Mesenchymal stem cell (in vitro differentiated cells and primary cell): Measurements from ENCODE around the gene STK24.

ENCODE experiments used
- DNase-seq: peaks from one replicate; pipeline ENCODE4 v3.0.0-alpha.2; 2013
- H2AFZ ChIP-seq: one replicate; pipeline ENCODE4 v1.6.1; 2013; ENCODE audit warnings: low read depth, mild to moderate bottlenecking, control low read depth, inconsistent platforms, low read length, moderate library complexity
- H2AK5ac ChIP-seq: 2 replicates; pipeline ENCODE4 v1.6.1; 2013; ENCODE audit warnings: low read length, moderate library complexity, mild to moderate bottlenecking, inconsistent platforms; ENCODE audit not compliant: severe bottlenecking
- H2BK120ac ChIP-seq: one replicate; pipeline ENCODE4 v1.6.1; 2013; ENCODE audit warnings: low read depth, mild to moderate bottlenecking, inconsistent platforms, low read length, moderate library complexity
- H2BK12ac ChIP-seq, 2 experiments: one replicate each; pipeline ENCODE4 v1.6.1; 2013; ENCODE audit warnings: inconsistent platforms in 2 of 2, low read length in 2 of 2, mild to moderate bottlenecking in 2 of 2, moderate library complexity in 2 of 2, control low read depth in 1 of 2
- H2BK15ac ChIP-seq: one replicate; pipeline ENCODE4 v1.6.1; 2013; ENCODE audit warnings: mild to moderate bottlenecking, low read depth, inconsistent platforms; ENCODE audit not compliant: poor library complexity, severe bottlenecking
- H2BK5ac ChIP-seq: 2 replicates; pipeline ENCODE4 v1.6.1; 2013; ENCODE audit warnings: low read depth, mild to moderate bottlenecking, low read length, control low read depth, inconsistent platforms; ENCODE audit not compliant: poor library complexity, severe bottlenecking
- H3K14ac ChIP-seq, 2 experiments: one replicate each; pipeline ENCODE4 v1.6.1; 2013; ENCODE audit warnings: inconsistent platforms in 2 of 2, low read length in 2 of 2, control low read depth in 1 of 2, mild to moderate bottlenecking in 1 of 2, moderate library complexity in 1 of 2
- H3K18ac ChIP-seq, 2 experiments: one replicate each; pipeline ENCODE4 v1.6.1; 2013; ENCODE audit warnings: inconsistent platforms in 2 of 2, low read length in 2 of 2, control low read depth in 1 of 2, low read depth in 1 of 2, mild to moderate bottlenecking in 1 of 2
- H3K23ac ChIP-seq, 2 experiments: one replicate each; pipeline ENCODE4 v1.6.1; 2013; ENCODE audit warnings: inconsistent platforms in 2 of 2, low read length in 2 of 2, mild to moderate bottlenecking in 2 of 2, moderate library complexity in 2 of 2, control low read depth in 1 of 2
- H3K27ac ChIP-seq: 2 replicates; pipeline ENCODE4 v1.5.1; 2013; ENCODE audit warnings: mild to moderate bottlenecking, moderate library complexity, low read length, control low read depth, inconsistent platforms; ENCODE audit not compliant: poor library complexity, severe bottlenecking
- H3K27me3 ChIP-seq, 2 experiments: 2 replicates each; pipeline versions ENCODE4 v1.6.1 to v1.7.0; 2013; ENCODE audit warnings: low read length in 2 of 2, mild to moderate bottlenecking in 2 of 2, moderate library complexity in 2 of 2, control low read depth in 1 of 2, inconsistent platforms in 1 of 2; ENCODE audit not compliant: control insufficient read depth in 1 of 2, insufficient read depth in 1 of 2
- H3K36me3 ChIP-seq, 2 experiments: 2 replicates each; pipeline versions ENCODE4 v1.6.1 to v1.7.0; 2013; ENCODE audit warnings: low read length in 2 of 2, control low read depth in 1 of 2, inconsistent platforms in 1 of 2, low read depth in 1 of 2, mild to moderate bottlenecking in 1 of 2; ENCODE audit not compliant: insufficient read depth in 2 of 2, control insufficient read depth in 1 of 2
- H3K4ac ChIP-seq, 2 experiments: one replicate each; pipeline ENCODE4 v1.6.1; 2013; ENCODE audit warnings: inconsistent platforms in 2 of 2, low read length in 2 of 2, mild to moderate bottlenecking in 2 of 2, moderate library complexity in 2 of 2, control low read depth in 1 of 2, low read depth in 1 of 2
- H3K4me1 ChIP-seq: 2 replicates; pipeline ENCODE4 v1.6.1; 2013; ENCODE audit warnings: low read depth, low read length, control low read depth; ENCODE audit not compliant: control insufficient read depth, insufficient read depth
- H3K4me2 ChIP-seq: 2 replicates; pipeline ENCODE4 v1.6.1; 2013; ENCODE audit warnings: low read length, mild to moderate bottlenecking, inconsistent platforms; ENCODE audit not compliant: poor library complexity, severe bottlenecking
- H3K4me3 ChIP-seq, 2 experiments: 2 replicates each; pipeline versions ENCODE4 v1.5.1 to v1.7.0; 2013; ENCODE audit warnings: low read length in 2 of 2, mild to moderate bottlenecking in 2 of 2, control low read depth in 1 of 2, low read depth in 1 of 2; ENCODE audit not compliant: insufficient read depth in 1 of 2
- H3K79me1 ChIP-seq: replicated peaks from 2 replicates; pipeline ENCODE4 v1.6.1; 2013; ENCODE audit warnings: mild to moderate bottlenecking, control low read depth, low read length, inconsistent platforms; ENCODE audit not compliant: poor library complexity, severe bottlenecking
- H3K9ac ChIP-seq: 2 replicates; pipeline ENCODE4 v1.7.0; 2013; ENCODE audit warnings: mild to moderate bottlenecking, low read length, moderate library complexity
- H3K9me3 ChIP-seq: 2 replicates; pipeline ENCODE4 v1.7.0; 2013; ENCODE audit warnings: mild to moderate bottlenecking, low read length; ENCODE audit not compliant: control insufficient read depth
- H4K8ac ChIP-seq: one replicate; pipeline ENCODE4 v1.6.1; 2013; ENCODE audit warnings: inconsistent platforms, mild to moderate bottlenecking, low read length, moderate library complexity
- H4K91ac ChIP-seq: one replicate; pipeline ENCODE4 v1.6.1; 2013; ENCODE audit warnings: mild to moderate bottlenecking, low read length, inconsistent platforms
- WGBS: methylation state at CpG from one replicate; pipeline ENCODE4 v1.1.7; 2013; ENCODE audit warnings: mixed read lengths; 5-methylcytosine and 5-hydroxymethylcytosine counted together

STK24 gene

DNA sequence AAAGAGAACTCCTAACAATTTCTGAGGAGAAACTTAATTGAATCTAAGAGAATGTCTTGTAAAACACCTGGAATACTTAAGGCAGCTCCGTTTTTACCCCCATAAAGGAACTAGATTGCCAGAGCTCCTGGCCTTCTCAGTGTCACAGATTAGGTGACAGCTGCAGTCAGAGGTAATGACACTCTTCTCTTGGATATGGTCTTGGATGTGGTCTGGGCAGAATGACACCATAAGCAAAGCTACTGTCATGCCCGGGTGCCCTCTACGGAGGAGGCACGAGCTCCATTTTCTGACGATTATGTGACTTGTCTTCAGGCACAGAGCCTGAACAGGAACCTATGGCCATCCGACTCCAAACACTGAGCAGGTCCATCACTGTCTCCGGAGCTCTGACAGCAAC is 46.7 kb downstream of the STK24 start:
- Histone ChIP-seq H4K8ac (no peak overlapping the region), H3K27ac (no peak overlapping the region), H3K79me1 (peaks cover 56% of the 10 kb centered on the region), H3K4me2 (no peak overlapping the region), H2AK5ac (no peak overlapping the region), H2BK120ac (no peak overlapping the region), H3K4ac (no peak overlapping the region), H2BK5ac (no peak overlapping the region), H3K18ac (no peak overlapping the region), H2BK12ac (no peak overlapping the region), H3K23ac (no peak overlapping the region), H2BK15ac (no peak overlapping the region), H3K36me3 (peaks cover 0 to 10% of the 10 kb centered on the region in 2 experiments), H3K4me1 (peaks cover 15% of the 10 kb centered on the region), H3K27me3 (no peaks in the 10 kb centered on the region), H3K9ac (no peak overlapping the region), H3K14ac (no peak overlapping the region), H2AFZ (no peak overlapping the region), H3K9me3 (no peaks in the 10 kb centered on the region), H3K4me3 (no peak overlapping the region), H4K91ac (no peak overlapping the region)
- whole genome bisulfite sequencing: 95% methylated on average over 7 of the region's 7 CpGs
- no peak for DNase-seq

DNA sequence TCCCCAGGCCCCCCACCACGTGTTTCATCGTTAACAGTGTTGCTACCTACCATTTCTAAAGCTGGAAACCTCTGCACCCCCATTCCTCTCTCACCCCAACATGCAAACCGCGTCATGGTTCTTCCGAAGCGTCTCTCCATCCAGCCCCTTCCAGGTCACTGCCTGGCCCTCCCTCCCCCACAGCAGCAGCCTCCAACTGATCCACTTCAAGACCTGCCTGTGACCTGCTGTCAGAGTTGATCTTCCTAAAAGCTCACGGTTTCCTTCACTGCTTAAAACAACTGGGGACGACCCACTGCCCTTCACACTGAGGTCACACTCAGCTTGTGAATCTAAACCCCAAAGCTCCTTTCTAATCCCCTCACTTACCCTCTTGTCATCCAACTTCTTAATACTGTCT is 47.7 kb downstream of the STK24 start:
- Histone ChIP-seq H3K23ac (no peak overlapping the region), H2BK12ac (peak overlapping the region in 1 of 2 experiments; percentile 34), H3K4me3 (peak overlapping the region in 1 of 2 experiments; percentile 40), H3K14ac (peak overlapping the region in 1 of 2 experiments; percentile 51), H4K91ac (no peak overlapping the region), H3K27ac (no peak overlapping the region), H3K27me3 (no peaks in the 10 kb centered on the region), H3K4ac (no peak overlapping the region), H2BK15ac (no peak overlapping the region), H2AK5ac (no peak overlapping the region), H3K79me1 (peaks cover 60% of the 10 kb centered on the region), H3K9me3 (no peaks in the 10 kb centered on the region), H2BK5ac (no peak overlapping the region), H3K4me1 (peaks cover 19% of the 10 kb centered on the region), H3K4me2 (no peak overlapping the region), H3K18ac (no peak overlapping the region), H3K36me3 (peaks cover 0 to 10% of the 10 kb centered on the region in 2 experiments), H2BK120ac (no peak overlapping the region), H4K8ac (no peak overlapping the region), H3K9ac (no peak overlapping the region), H2AFZ (no peak overlapping the region)
- 97% methylated on average over 8 of the region's 8 CpGs for WGBS
- DNase-seq: no peak

DNA sequence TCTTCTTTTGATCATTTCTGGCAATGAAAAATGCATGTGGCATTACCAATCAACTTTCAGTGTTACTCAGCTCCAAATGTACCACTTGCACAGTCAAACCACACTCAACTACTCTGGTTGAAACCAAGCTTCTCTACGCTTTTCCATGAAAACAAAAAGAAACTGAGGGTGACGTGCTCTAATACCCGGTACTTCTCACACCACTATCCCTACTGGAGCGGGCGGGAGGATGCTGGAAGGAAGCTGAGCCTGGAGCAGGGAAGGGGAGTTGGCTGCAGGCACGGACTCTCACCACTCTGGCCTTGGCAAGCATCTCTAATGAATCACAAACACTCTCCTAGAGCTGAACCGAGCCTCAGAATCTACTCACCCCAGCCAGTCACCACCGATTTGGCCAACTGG is 48.2 kb downstream of the STK24 start:
- Histone ChIP-seq H3K27ac (no peak overlapping the region), H4K91ac (no peak overlapping the region), H3K79me1 (peaks cover 61% of the 10 kb centered on the region), H3K27me3 (no peaks in the 10 kb centered on the region), H3K4me3 (peak overlapping the region in 1 of 2 experiments; percentile 40), H2BK12ac (peak overlapping the region in 1 of 2 experiments; percentile 34), H3K4ac (no peak overlapping the region), H2BK5ac (no peak overlapping the region), H4K8ac (no peak overlapping the region), H2AK5ac (no peak overlapping the region), H3K23ac (no peak overlapping the region), H3K14ac (peak overlapping the region in 1 of 2 experiments; percentile 51), H2AFZ (no peak overlapping the region), H2BK15ac (no peak overlapping the region), H3K9ac (peak overlapping the region; percentile 39), H3K36me3 (peaks cover 0 to 10% of the 10 kb centered on the region in 2 experiments), H3K4me1 (peaks cover 19% of the 10 kb centered on the region), H3K18ac (no peak overlapping the region), H3K9me3 (no peaks in the 10 kb centered on the region), H2BK120ac (no peak overlapping the region), H3K4me2 (no peak overlapping the region)
- DNase-seq: no peak
- WGBS: 91% methylated on average over 5 of the region's 8 CpGs

DNA sequence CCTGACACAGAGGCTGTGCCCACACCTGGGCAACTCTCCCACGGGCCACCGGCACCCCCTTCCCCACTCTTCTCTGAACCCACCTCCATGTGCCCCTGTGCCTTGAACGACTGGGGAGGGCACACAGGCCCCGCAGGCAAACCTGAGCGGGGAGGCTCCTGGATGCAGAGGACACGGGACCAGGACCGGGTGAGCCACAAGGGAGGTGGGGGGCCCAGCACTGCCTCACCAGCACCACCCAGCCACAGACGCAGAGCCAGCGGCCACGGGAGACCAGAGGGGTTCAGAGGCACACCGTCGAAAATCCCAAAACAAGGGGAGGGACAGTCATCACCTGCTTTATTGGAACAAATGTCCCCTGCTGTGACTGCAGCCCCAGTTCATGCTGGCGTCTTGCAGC is 49.4 kb downstream of the STK24 start:
- peaks cover 0 to 14% of the 10 kb centered on the region in 2 experiments for H3K36me3 ChIP-seq
- H4K91ac ChIP-seq: no peak overlapping the region
- 95% methylated on average over 13 of the region's 13 CpGs for WGBS

More for the DNA sequence above, 49.4 kb downstream of the STK24 start:
- Histone ChIP-seq H2AK5ac (no peak overlapping the region), H3K27ac (no peak overlapping the region), H3K14ac (no peak overlapping the region), H3K4ac (no peak overlapping the region), H3K9ac (no peak overlapping the region), H3K23ac (no peak overlapping the region), H4K8ac (no peak overlapping the region), H3K18ac (no peak overlapping the region), H3K4me1 (peaks cover 23% of the 10 kb centered on the region), H3K4me3 (no peak overlapping the region), H3K9me3 (no peaks in the 10 kb centered on the region), H3K79me1 (peaks cover 70% of the 10 kb centered on the region), H2BK5ac (no peak overlapping the region), H3K27me3 (no peaks in the 10 kb centered on the region), H2BK12ac (no peak overlapping the region), H2BK120ac (no peak overlapping the region), H2BK15ac (no peak overlapping the region), H3K4me2 (no peak overlapping the region), H2AFZ (no peak overlapping the region)
- no peak for DNase-seq
